Activated CD8-positive, alpha-beta memory T cell treated with anti-CD3 and anti-CD28 coated beads for 36 hours (primary cell): ENCODE results near the gene PCDHA10. TPM values are rescaled to one million over a fixed set of nuclear protein-coding genes. Genes with fewer than 3 reads are reported as not detected.

Source experiments
- CTCF ChIA-PET: fragments of 350-600 bp; sonication (Branson Sonifier 250); formaldehyde crosslinking; loops from one replicate; lab custom pipeline; 2021; ENCODE audit warnings: antibody characterized with exemption; lab: Charles Lee
- POLR2A ChIA-PET: fragments of 350-600 bp; sonication (Branson Sonifier 250); formaldehyde crosslinking; loops from one replicate; lab custom pipeline; 2021; ENCODE audit warnings: antibody characterized with exemption; lab: Charles Lee
- total RNA-seq, 2 experiments: library from RNA; stranded (reverse); gene quantifications; one replicate each; pipeline ENCODE4 v1.2.3, GENCODE V29; 2021

The PCDHA10 gene
- total RNA-seq, 2 experiments from 2014 or later: not detected

GRCh38 chr5:140881889-140882590 lies 26.3 kb downstream of the PCDHA10 start, which contains the start of gene PCDHA13:
Gene PCDHA13 (plus strand): TSS chr5:140882124. CDS start chr5:140882269, 145 bp downstream.
- ChIA-PET CTCF (no interaction called here), POLR2A (no interaction called here)

GRCh38 chr5:140882591-140882899 lies 26.8 kb downstream of the PCDHA10 start:
- POLR2A ChIA-PET: no interaction called here
- CTCF ChIA-PET: no interaction called here

- CTCF ChIA-PET: no interaction called here
- POLR2A ChIA-PET: no interaction called here
Measured at GRCh38 chr5:140883373-140883772, 27.7 kb downstream of the PCDHA10 start.

- CTCF ChIA-PET: no interaction called here
- POLR2A ChIA-PET: no interaction called here
Measured at GRCh38 chr5:140883927-140884697, 28.4 kb downstream of the PCDHA10 start.

GRCh38 chr5:140916325-140916724 lies 60.6 kb downstream of the PCDHA10 start:
- CTCF ChIA-PET: no interaction called here
- POLR2A ChIA-PET: no interaction called here

Other genes starting within 250 kb of the PCDHA10 start
- gene CD14, start 222.7 kb upstream of the PCDHA10 start, total RNA-seq: under 1 TPM; 0.44 to 0.70 TPM
- 10 to 100 TPM; 34.6 to 35.3 TPM for gene TMCO6, start 216.4 kb upstream of the PCDHA10 start, total RNA-seq
- gene NDUFA2, start 208.3 kb upstream of the PCDHA10 start, total RNA-seq: 10 to 100 TPM; 70.9 to 76.7 TPM
- gene IK, start 208.1 kb upstream of the PCDHA10 start, total RNA-seq: 10 to 100 TPM; 89.9 to 96.8 TPM
- 10 to 100 TPM; 41.0 to 41.3 TPM for gene WDR55, start 191.0 kb upstream of the PCDHA10 start, total RNA-seq
- gene DND1, start 182.3 kb upstream of the PCDHA10 start, total RNA-seq: 1 to 10 TPM; 3.2 to 3.4 TPM
- gene HARS1, start 164.5 kb upstream of the PCDHA10 start, total RNA-seq: 100 to 1,000 TPM; 100 to 101 TPM
- 10 to 100 TPM; 22.6 to 25.8 TPM for gene HARS2, start 164.4 kb upstream of the PCDHA10 start, total RNA-seq
- 10 to 100 TPM; 69.5 to 73.0 TPM for gene ZMAT2, start 155.4 kb upstream of the PCDHA10 start, total RNA-seq
- gene PCDHA1, start 69.8 kb upstream of the PCDHA10 start, total RNA-seq: not detected
- not detected for gene PCDHA2, start 61.0 kb upstream of the PCDHA10 start, total RNA-seq
- not detected for gene PCDHA3, start 54.8 kb upstream of the PCDHA10 start, total RNA-seq
- gene PCDHA4, start 48.8 kb upstream of the PCDHA10 start, total RNA-seq: not detected
- gene PCDHA5, start 34.3 kb upstream of the PCDHA10 start, total RNA-seq: not detected
- not detected for gene PCDHA6, start 27.9 kb upstream of the PCDHA10 start, total RNA-seq
- not detected for gene PCDHA7, start 21.6 kb upstream of the PCDHA10 start, total RNA-seq
- not detected for gene PCDHA8, start 14.7 kb upstream of the PCDHA10 start, total RNA-seq
- gene PCDHA9, start 7.5 kb upstream of the PCDHA10 start, total RNA-seq: not detected
- gene PCDHA11, start 13.1 kb downstream of the PCDHA10 start, total RNA-seq: not detected
- gene PCDHA12, start 19.4 kb downstream of the PCDHA10 start, total RNA-seq: not detected
- gene PCDHA13, start 26.2 kb downstream of the PCDHA10 start, total RNA-seq: not detected
- not detected for gene PCDHAC1, start 70.4 kb downstream of the PCDHA10 start, total RNA-seq
- not detected for gene PCDHAC2, start 110.6 kb downstream of the PCDHA10 start, total RNA-seq
- not detected for gene PCDHB1, start 195.5 kb downstream of the PCDHA10 start, total RNA-seq
- gene PCDHB2, start 238.7 kb downstream of the PCDHA10 start, total RNA-seq: not detected
- not detected for gene PCDHB3, start 244.6 kb downstream of the PCDHA10 start, total RNA-seq